GM21717 (cell line): ENCODE measurements around the gene BICRAL.
"Not testable (repeated sequence)": the region's sequence is repeated elsewhere in the genome, so short reads cannot be mapped to it uniquely, and the experiment has no call there.

Source experiments
- ATAC-seq: cut with Tn5 transposase; IDR thresholded peaks from one replicate; pipeline ENCODE4 v1.9.1; 2021; ENCODE audit warnings: mild to moderate bottlenecking, moderate library complexity; ENCODE audit not compliant: unreplicated experiment

BICRAL gene

GRCh38 chr6:42790549-42791181 is 8.8 kb downstream of the BICRAL start:
- no peak for ATAC-seq

DNA sequence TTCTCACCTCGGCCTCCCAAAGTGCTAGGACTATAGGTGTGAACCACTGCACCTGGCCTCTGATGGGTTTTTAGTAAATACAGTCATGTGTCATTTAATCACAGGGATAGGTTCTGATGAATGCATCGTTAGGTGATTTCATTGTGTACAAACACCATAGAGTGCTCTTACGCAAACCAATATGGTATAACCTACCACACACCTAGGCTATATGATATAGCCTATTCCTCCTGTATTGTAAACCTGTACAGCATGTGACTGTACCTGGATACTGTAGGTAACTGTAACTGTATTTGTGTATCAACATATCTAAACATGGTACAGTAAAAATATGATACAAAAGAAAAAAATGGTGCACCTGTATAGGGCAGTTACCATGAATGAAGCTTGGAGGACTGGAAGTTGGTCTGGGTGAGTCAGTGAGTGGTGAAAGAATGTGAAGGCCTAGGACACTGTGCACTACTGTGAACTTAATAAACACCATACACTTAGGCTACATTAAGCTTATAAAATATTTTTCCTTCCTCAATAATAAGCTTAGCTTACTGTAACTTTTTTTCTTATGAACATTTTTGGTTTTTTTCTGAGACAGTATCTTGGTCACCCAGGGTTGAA is 10.0 kb downstream of the BICRAL start:
- no peak for ATAC-seq

- ATAC-seq = no peak
Observed at GRCh38 chr6:42795651-42796050, 13.8 kb downstream of the BICRAL start.

- ATAC-seq = no peak
Observed at GRCh38 chr6:42796171-42796570, 14.3 kb downstream of the BICRAL start.

DNA sequence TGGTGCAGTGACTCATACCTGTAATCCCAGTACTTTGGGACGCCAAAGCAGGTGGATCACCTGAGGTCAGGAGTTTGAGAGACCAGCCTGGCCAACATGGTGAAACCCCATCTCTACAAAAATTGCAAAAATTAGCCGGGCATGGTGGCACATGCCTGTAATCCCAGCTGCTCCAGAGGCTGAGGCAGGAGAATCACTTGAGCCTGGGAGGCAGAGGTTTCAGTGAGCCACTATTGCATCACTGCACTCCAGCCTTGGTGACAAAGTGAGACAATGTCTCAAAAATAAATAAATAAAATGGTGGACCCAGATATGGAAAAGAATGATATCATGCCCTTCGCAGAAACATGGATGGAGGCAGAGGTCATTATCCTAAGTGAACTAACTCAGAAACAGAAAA is 15.8 kb downstream of the BICRAL start:
- ATAC-seq = not testable (repeated sequence)

- ATAC-seq = no peak
Observed at GRCh38 chr6:42805297-42805861, 23.5 kb downstream of the BICRAL start.

- not testable (repeated sequence) for ATAC-seq
Observed at GRCh38 chr6:42806359-42806758, 24.5 kb downstream of the BICRAL start.

GRCh38 chr6:42808492-42809483 is 26.9 kb downstream of the BICRAL start:
- no peak for ATAC-seq

- no peak for ATAC-seq
Observed at GRCh38 chr6:42813074-42813645, 31.3 kb downstream of the BICRAL start.

- ATAC-seq = no peak
Observed at GRCh38 chr6:42813906-42814444, 32.1 kb downstream of the BICRAL start.

DNA sequence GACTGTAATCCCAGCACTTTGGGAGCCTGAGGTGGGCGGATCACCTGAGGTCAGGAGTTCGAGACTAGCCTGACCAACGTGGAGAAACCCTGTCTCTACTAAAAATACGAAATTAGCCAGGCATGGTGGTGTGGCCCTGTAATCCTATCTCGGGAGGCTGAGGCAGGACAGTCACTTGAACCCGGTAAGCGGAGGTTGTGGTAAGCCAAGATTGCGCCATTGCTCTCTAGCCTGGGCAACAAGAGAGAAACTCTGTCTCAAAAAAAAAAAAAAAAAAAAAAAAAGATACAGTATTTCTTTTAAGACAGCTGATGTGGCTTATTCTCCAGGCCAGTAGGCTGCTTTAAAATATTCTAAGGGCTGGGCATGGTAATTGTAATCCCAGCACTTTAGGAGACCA is 33.9 kb downstream of the BICRAL start:
- not testable (repeated sequence) for ATAC-seq

DNA sequence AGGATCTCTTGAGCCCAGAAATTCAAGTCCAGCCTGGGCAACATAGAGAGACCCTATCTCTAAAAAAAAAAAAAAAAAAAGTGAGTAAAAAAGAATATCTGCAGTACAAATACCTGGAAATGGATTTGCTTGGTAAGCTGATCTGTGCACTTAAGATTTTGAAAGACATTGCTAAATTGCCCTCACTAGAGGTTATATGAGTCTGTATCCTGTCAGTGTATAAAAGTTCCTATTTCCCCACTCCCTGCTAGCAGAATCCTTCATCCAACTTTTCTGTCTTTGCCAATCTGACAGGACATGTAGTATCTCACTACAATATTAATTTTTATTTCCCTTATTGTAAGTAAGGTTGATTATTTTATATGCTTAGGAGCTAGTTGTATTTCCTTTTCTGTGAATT is 36.1 kb downstream of the BICRAL start:
- ATAC-seq = no peak

DNA sequence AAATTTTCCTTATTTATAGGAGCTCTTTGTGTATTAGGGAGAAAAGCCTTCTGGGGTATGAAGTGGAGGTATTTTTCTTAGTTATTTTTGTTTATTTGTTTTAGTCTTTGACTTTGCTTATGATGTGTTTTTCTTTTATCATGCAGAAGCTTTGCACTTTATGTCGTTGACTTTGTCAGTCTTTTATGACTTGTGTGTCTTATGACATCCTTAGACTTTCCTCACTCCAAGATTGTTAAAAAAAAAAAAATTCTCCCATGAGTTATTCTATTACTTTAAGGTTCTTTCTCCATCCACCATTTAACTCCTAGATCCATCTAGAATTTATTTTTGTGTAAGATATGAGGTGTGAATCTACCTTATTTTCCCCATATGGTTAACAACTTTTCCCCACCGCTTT is 36.6 kb downstream of the BICRAL start:
- no peak for ATAC-seq

DNA sequence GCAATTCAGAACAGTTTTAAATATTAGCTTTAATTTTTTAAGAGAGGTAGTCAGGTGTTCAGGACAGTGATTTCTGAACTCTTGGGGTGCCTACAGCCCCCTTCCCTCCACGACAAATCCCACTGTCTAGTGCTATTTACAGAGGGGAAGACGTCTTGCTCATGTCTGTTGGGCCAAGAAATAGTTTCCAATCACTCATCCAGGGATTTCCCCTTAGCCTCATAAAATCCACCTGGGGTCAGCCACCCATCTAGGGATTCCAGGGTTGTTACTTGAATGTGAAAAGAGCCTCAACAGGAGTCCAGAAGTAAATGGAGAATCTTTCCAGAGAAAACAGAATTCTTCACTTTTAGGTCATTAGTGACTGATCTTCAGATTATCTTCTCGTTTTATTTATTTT is 37.0 kb downstream of the BICRAL start:
- no peak for ATAC-seq

DNA sequence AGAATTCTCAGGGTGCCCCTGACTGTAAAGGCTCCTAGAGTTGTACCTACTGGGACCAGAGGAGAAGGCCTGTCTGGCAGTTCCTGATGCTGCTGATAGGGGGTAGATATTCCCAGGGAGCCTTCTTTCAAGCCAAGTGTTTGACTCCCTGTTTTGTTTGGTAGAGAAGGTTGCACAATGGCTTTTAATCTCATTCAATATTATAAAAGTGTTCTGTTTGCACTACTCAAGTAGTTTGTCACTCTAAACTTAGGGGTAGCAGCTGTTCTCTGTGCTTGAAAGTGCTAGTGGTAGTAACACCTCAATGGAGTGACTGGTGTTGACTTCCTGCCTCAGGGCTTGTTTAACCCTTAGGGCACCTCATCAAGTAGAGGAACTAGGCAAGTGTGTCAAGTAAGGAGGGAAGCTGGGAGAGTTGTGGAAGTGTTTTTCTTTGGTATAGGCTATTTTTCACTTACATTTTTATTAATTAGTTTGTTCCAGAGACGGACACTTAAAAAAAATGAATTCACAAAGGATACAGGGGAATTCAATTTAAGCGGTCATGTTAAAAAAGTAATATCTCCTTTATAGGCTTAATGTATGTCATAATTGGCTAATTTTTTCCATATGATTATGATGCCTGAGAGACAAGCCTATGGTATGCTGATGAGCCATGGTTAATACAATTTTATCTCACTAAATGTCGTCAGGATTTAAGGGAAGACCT is 38.1 kb downstream of the BICRAL start:
- ATAC-seq = no peak

DNA sequence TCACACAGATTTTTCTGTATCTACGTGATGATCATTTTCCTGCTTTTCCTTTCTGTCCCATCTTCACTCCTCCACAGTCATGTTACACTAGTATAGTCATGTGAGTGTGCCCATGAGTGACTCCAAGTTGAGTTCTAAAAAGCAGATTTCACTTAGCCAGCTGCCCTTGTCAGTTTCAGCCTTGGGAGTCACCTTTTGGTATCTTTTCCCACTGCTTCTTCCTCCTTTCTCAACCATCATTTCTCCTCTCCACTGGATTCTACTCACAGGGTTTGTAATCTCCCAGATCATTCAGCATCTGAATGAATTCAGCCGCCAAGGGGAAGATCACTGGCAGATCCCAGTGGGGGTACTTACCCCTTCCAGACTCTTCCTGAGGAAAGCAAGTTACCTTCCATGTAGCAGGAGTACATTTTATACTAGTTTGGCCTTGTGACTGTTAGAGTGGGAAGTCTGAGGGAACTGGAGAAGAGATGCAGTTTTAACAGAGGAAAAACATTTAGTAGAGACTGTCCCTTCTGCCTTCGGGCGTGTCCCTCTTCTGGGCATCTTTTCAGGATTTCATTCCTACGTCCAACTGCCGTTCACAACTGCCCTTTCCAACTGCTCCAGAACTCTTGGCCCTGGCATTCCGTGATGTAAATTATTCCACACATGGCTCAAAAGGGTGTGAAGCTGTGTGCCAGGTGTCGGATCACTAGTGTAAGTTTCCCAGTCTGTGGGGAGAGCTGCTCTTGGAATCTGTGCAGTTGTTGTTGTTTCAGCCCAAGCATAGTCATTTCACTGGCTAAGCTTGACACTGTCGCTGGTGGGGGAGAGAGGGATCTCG is 38.9 kb downstream of the BICRAL start:
- ATAC-seq = no peak

- no peak for ATAC-seq
Observed at GRCh38 chr6:42821341-42821668, 39.5 kb downstream of the BICRAL start.

- no peak for ATAC-seq
Observed at GRCh38 chr6:42821846-42822245, 40.0 kb downstream of the BICRAL start.

- ATAC-seq = no peak
Observed at GRCh38 chr6:42829561-42830092, 47.8 kb downstream of the BICRAL start.
